Fibroblast of the aortic adventitia (primary cell): ENCODE results near the gene L1CAM. TPM values are rescaled to one million over a fixed set of nuclear protein-coding genes. Genes with fewer than 3 reads are reported as not detected.

Source experiments
- DNase-seq: peaks from one replicate; pipeline ENCODE4 v3.0.0-alpha.2; 2010; ENCODE audit warnings: low read depth
- H3K4me3 ChIP-seq: 2 replicates; pipeline ENCODE4 v1.5.1; 2011; ENCODE audit warnings: low read depth, mild to moderate bottlenecking, control low read depth, low read length, moderate library complexity
- total RNA-seq: library from RNA; depleted of rRNA; stranded (reverse); fragments of >200 nt; gene quantifications from 2 replicates; pipeline ENCODE4 v1.2.3, GENCODE V29; 2012; ENCODE audit warnings: low replicate concordance
- TF ChIP-seq, protein P1 (sequence below): IDR thresholded peaks from 2 replicates; pipeline ENCODE4 v1.5.1; 2011; ENCODE audit warnings: mild to moderate bottlenecking, low read length, control low read depth, inconsistent platforms; ENCODE audit not compliant: insufficient read depth

The L1CAM gene
- total RNA-seq, 1 donor, result 0.36 TPM

DNA sequence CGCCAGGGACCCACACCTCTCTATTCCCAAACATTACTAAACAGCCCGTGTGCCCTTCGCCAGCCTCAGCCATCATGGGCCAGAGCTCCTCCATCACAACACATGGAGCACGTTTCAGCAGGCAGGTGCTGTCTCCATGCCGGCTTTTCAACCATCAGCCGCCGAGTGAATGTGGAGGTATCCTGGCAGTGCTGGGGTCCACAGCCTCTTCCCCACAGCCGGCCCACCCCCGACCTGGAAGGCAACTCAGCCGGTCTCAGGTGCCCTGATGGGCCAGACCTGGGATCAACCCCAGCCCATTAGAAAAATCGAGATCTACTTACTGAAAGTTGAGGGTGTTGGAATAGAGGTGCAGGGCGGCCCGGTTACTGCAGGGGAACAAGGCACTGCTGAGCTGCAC is 45.8 kb upstream of the L1CAM start:
- no peak overlapping the region for H3K4me3 ChIP-seq
- TF ChIP-seq, protein P1, sequence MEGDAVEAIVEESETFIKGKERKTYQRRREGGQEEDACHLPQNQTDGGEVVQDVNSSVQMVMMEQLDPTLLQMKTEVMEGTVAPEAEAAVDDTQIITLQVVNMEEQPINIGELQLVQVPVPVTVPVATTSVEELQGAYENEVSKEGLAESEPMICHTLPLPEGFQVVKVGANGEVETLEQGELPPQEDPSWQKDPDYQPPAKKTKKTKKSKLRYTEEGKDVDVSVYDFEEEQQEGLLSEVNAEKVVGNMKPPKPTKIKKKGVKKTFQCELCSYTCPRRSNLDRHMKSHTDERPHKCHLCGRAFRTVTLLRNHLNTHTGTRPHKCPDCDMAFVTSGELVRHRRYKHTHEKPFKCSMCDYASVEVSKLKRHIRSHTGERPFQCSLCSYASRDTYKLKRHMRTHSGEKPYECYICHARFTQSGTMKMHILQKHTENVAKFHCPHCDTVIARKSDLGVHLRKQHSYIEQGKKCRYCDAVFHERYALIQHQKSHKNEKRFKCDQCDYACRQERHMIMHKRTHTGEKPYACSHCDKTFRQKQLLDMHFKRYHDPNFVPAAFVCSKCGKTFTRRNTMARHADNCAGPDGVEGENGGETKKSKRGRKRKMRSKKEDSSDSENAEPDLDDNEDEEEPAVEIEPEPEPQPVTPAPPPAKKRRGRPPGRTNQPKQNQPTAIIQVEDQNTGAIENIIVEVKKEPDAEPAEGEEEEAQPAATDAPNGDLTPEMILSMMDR, result no peak
- DNase-seq, result no peak

DNA sequence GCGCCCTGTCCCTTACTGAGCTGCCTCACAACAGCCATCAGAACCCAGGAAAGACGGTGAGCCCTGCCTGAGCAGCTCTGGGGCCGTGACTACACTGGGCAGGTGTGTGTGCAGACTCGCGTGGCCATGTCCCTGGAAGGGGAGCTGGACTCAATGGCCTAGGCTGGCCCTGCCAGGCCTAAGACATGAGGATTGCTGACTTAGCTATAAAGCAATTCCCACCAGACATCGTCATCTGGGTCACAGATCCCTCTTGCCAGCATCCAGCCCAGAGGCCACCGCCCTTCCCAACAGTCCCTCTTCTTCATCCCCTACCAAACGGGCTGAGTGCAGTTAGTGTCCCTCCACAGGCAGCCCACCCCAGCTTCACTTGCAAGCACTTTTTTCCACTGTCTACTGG is 45.2 kb upstream of the L1CAM start:
- TF ChIP-seq, protein P1, result no peak
- no peak overlapping the region for H3K4me3 ChIP-seq
- no peak for DNase-seq

DNA sequence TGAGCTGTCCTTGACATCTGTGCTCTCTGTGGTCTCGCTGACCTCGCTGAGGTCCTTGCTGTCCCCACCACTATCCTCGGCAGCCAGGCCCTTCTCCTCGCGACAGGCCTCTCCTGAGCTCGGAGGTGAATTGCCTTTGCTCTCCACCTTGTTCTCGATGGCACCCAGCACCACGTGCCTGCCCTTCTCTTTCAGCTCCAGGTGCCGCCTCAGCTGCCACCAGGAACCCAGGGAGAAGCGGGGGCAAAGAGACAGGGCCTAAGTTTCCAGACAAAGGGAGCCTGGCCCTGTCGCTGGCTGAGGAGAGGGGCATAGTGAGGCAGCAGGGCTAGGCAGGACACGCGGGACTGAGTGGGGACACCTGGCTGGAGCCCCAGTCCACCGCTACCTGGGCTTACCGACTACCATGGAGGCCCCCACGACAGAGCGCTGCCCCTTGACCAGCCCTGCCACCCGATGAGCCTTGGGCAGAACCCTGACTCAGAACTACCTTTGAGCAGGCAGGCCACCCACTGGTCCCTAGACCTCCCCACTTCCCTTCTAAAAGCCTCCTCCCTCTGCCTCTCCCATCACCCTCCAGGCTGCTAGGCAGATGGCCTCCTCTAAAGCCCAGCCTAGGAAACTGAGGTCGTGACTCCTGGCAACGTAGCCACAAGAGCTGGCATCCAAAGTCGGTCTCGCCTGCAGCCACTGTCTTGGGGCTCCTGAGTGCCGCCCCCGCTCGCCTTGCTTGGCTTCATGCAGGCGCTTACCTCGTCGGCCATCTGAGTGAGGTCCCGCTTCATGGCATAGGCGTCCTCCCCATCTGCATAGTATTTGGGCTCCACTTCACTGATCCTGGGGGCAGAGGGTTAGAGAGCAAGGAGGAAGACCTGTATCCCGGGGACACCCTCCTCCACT is 44.3 kb upstream of the L1CAM start:
- DNase-seq, result no peak
- TF ChIP-seq, protein P1, result no peak
- H3K4me3 ChIP-seq, result no peak overlapping the region

DNA sequence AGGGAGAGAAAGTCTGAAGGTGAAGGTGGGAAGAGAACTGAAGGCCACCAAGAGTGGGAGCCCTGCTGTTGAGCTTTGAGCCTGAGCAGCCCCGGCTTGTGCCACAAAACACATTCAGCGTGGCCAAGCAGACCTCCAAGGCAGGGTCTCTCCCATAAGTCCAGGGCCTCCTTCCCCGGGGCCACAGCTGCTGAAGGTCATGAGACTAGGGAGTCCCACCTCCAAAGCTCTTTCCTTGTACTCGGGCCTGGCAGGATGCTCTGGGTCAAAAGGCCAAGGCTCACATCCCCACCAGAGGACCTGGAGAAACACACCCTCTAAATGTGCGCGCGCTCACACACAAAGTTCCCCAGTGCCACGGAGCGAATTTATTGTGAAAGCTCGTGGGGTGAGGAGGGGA is 43.6 kb upstream of the L1CAM start:
- TF ChIP-seq, protein P1, result no peak
- no peak for DNase-seq
- H3K4me3 ChIP-seq, result no peak overlapping the region

DNA sequence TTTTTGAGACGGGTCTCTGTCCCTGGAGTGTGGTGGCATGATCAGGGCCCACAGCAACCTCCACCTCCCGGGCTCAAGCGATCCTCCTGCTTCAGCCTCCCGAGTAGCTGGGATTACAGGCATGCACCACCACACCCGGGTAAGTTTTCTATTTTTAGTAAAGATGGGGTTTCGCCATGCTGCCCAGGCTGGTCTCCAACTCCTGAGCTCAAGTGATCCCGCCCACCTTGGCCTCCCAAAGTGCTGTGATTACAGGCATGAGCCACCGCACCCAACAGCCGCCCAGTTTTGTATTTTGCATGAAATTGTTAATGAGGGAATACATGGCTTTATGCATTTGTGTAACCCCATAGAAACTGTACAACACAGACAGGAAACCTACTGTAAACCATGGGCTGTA is 42.9 kb upstream of the L1CAM start:
- no peak overlapping the region for H3K4me3 ChIP-seq
- TF ChIP-seq, protein P1, result no peak
- DNase-seq, result no peak

DNA sequence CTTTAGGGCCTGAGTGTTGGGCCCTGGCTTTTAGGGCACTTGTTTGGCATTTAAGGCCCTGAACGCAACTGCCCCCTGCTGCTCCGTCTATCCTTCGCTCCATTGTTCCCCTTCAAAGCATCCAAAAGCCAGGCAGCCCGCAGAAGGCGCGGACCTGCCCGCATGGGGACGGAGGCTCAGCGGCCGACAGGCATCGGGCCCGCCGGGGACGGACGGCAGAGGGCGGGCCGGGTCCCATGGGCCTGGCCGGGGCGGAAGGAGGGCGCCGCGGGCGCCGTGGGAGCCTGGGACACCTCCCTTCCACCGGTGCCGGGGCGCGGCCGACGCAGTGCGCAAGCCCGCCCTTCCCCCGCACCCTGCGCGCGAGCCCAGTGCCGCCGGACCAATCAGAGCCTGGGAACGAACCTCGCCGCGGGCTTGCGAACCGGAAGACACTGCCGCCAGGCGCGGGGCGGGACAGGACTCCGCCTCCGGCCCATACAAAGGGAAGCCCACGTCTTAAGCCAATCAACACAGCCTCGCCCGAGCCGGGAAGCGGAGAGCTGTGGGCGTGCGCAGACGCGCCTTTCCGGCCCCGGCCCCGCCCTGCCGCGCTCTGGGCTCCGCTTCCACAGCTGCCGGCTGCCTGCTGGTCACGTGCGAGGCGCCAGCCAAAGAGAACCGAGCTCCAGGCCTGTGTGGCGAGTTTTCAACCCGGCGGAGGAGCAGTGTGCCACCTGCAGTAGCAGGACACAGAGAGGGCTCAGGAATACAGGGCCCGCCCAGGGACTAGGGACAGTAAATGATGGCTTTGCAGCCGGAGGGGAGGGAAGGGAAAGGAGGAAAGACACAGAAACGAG is 42.2 kb upstream of the L1CAM start:
- TF ChIP-seq, protein P1, result peak; percentile 33
- peak; percentile 97 for DNase-seq
- peak overlapping the region; percentile 71 for H3K4me3 ChIP-seq
